Measurements from ENCODE around the gene NCAPG2. TPM values are rescaled to one million over a fixed set of nuclear protein-coding genes. Genes with fewer than 3 reads are reported as not detected.
"Not testable (repeated sequence)": the region's sequence is repeated elsewhere in the genome, so short reads cannot be mapped to it uniquely, and the experiment has no call there.

The NCAPG2 gene
- total RNA-seq, 2 donors from 2014 or later = 129 to 205 TPM

DNA sequence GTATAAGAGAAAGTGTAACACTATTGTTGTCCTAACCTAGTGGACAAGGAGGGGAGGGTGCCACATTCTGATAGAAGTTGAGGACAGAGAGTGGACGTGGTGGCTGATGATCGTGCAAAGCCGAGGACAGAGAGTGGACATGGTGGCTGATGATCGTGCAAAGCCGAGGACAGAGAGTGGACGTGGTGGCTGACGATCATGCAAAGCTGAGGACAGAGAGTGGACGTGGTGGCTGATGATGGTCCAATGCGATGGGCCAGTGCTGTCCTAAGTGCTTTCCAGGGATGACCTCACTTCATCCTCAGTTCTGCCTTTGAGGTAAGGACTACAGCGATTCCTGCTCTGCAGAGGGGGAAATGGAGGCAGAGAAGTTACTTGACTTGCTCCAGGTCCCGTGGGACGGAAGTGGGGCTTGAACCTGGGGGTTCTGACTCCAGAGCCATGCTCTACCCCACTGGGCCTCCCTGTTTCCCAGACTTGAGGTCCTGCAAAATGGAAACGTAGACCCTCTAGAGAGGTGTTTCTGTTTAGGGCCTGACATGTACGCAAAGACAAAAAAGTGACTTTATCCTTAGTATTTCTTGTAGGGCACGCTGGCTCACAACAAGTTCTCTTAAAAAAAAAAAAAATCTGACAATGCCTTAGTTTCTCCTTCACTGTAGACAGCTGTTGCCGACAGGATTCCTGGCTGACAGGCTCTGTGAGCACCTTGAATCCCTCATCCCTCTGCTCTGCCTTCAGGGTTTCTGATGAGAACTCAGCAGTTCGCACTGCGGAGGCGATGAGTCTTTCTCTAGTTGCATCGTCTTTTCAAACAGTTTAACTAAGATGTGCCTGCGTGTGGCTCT is 20.3 kb upstream of the NCAPG2 start:
- Mint-ChIP-seq H3K36me3 (peaks cover 0 to 4% of the 10 kb centered on the region in 2 donors), H3K27ac (no peak overlapping the region), H3K9me3 (peaks cover 0 to 3% of the 10 kb centered on the region in 2 donors)
- ATAC-seq (no peak), DNase-seq (ENCODE audit: low spot score in 2 of 2) (no peak)

DNA sequence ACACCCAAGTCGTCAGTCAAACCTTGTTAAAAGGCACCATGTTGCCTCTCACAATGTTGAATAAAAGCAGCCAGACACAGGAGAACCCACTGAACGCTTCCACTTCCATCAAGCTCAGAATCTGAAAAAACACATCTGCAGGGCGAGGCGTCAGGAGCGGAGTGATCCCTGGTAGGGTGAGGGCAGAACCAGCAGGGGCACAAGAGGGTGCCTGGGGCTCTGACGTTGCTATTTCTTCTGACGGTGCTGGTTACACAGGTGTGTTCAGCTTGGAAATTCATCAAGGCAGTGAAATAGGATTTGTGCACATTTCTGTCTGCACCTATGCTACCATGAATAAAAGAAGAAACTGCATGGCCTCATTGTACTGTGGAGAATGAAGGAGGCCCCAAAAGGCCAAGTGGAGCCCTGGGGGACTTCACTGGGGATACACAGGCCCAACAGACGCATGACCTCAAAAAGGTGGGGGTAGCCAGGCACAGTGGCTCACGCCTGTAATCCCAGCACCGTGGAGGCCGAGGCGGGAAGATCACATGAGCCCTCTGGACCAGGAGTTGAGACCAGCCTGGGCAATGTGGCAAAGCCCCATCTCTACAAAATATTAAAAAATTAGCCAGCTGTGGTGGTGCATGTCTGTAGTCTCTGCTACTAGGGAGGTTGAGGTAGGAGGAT is 19.2 kb upstream of the NCAPG2 start:
- Mint-ChIP-seq H3K36me3 (no peaks in the 10 kb centered on the region), H3K27ac (no peak overlapping the region), H3K9me3 (peaks cover 0 to 3% of the 10 kb centered on the region in 2 donors)
- DNase-seq (ENCODE audit: low spot score in 2 of 2) (no peak), ATAC-seq (peak in 1 of 2 donors; percentile 30)

DNA sequence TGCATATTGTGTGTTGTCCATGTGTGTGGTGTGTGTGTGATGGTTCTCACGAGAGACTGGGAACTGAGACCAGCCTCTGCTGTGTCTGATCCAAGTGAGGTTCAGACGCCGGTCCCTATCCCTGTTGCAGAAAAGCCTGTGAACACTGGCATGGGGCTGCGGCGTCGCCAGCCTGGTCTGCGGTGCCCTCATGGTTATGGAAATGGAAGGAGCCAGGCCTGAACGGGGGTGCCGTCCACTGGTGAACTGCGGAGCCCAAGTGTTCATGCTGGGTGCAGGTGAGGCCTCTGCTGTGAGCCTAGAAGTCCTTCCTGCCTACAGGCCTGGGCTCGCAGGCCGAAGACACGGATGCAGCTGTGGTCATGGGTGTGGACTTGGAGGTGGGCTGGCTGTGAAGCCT is 18.7 kb upstream of the NCAPG2 start:
- ATAC-seq (peak in 1 of 2 donors; percentile 16), DNase-seq (ENCODE audit: low spot score in 2 of 2) (no peak)
- Mint-ChIP-seq H3K27ac (no peak overlapping the region), H3K36me3 (no peaks in the 10 kb centered on the region), H3K9me3 (peaks cover 0 to 3% of the 10 kb centered on the region in 2 donors)

DNA sequence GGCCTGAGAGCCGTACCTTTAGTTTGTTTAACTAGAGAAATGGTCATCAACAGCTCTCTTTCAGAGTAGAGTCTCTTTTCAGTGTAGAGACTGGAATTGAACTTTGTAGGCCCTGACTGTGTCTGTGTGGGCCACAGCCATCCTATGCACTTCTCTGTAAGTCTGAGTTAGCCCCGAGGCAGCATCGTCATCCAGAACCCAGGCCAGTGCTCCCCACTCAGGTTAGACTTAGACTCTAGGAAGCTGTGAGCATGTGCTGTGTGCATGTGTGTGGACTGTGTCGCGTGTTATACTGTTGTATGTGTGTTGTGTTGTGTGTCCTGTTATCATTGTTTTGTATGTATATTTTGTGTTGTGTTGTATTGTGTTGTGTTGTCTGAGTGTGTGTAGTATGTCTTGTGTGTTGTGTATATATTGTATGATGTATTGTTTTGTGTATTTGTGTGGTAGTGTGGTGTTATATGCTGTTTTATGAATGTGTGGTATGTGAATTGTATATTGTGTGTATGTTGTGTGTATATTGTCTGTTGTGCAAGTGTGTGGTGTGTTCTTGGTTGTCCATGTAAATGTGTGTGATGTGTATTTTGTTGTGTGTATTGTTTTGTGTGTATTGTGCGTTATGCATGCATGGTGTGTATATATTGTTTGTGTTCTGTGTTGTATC is 18.1 kb upstream of the NCAPG2 start:
- peak in 1 of 2 donors; percentile 29 for ATAC-seq
- H3K9me3 Mint-ChIP-seq = peaks cover 0 to 3% of the 10 kb centered on the region in 2 donors
- H3K36me3 Mint-ChIP-seq = no peaks in the 10 kb centered on the region
- peak overlapping the region in 1 of 2 donors; percentile 9 for H3K27ac Mint-ChIP-seq
- no peak for DNase-seq (ENCODE audit: low spot score in 2 of 2)

DNA sequence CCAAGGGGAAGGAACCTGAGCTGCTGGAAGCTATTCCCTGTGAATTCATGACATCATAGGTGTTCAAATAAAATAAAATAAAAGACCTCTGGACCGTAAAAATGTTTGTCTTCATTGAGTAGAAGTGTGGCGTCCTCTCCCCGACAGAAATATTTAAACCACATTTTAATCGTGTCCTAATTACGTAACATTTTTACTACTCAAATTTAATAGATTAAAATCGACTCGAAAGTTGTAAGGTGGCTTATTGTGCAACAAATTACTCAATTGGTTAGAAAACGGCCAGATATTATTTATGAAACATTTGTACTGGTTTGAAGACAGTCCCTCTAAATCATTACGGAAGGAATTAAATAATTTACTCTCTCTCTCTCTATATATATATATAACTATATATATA is 15.5 kb upstream of the NCAPG2 start:
- ATAC-seq = no peak
- no peak for DNase-seq (ENCODE audit: low spot score in 2 of 2)
- no peak overlapping the region for H3K27ac Mint-ChIP-seq
- H3K36me3 Mint-ChIP-seq = no peaks in the 10 kb centered on the region
- H3K9me3 Mint-ChIP-seq = no peaks in the 10 kb centered on the region

DNA sequence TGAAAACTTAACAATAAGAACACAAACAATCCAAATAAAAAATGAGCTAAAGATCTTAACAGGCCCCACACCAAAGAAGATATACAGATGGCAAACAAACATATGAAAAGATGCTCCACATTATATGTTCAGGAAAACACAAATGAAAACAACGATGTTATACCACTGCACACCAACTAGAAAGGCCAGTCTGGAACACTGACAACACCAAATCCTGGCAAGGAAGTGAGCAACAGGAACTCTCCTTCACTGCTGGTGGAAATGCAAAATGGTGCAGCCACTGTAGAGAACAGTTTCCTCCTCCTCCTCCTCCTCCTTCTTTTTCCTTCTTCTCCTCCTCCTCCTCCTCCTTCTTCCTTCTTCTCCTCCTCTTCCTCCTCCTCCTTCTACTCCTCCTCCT is 12.2 kb upstream of the NCAPG2 start:
- Mint-ChIP-seq H3K36me3 (no peaks in the 10 kb centered on the region), H3K27ac (no peak overlapping the region), H3K9me3 (no peaks in the 10 kb centered on the region)
- no peak for DNase-seq (ENCODE audit: low spot score in 2 of 2)
- no peak for ATAC-seq

DNA sequence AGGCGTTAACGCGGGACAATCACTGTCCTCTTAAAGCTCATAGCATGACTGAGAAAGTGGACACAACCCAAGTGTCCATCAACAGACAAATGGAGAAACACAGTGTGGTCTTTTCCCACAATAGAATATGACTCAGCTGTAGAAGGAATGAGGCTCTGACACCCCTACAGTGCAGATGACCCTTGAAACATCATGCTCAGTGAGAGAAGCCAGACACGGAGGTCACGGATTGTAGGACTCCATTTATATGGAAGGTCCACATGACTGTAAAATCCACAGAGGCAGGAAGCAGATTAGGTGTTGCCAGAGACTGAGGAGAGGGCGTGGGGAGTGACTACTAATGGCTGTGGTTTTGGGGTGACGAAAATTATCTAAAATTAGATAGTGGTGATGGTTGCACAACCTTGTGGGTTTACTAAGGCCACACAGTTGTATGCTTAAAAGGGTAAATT is 6.1 kb upstream of the NCAPG2 start:
- Mint-ChIP-seq H3K9me3 (no peaks in the 10 kb centered on the region), H3K27ac (no peak overlapping the region), H3K36me3 (peaks cover 0 to 8% of the 10 kb centered on the region in 2 donors)
- ATAC-seq (peak in 1 of 2 donors; percentile 42), DNase-seq (ENCODE audit: low spot score in 2 of 2) (no peak)

DNA sequence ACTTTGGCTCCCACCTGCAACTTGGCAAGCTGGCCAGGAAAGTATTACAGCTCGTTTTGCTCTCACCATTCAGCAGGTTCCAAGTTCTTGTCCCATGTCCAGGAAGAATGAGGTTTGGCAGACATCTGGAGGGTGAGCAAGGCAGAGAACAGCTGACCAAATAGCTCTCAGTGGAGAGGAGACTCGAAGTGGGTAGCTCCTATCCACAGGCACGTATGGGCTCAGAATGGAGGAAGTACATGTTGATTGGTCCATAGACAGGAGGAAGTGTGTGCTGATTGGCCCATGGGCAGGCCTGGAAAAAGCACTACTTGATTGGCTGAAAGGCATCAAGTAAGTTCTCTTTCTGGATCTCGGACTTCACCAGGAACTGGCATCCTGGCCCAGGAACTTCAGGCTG is 3.0 kb upstream of the NCAPG2 start:
- DNase-seq (ENCODE audit: low spot score in 2 of 2) = no peak
- Mint-ChIP-seq H3K36me3 (peaks cover 10 to 20% of the 10 kb centered on the region in 2 donors), H3K9me3 (no peaks in the 10 kb centered on the region), H3K27ac (no peak overlapping the region)
- ATAC-seq = no peak

DNA sequence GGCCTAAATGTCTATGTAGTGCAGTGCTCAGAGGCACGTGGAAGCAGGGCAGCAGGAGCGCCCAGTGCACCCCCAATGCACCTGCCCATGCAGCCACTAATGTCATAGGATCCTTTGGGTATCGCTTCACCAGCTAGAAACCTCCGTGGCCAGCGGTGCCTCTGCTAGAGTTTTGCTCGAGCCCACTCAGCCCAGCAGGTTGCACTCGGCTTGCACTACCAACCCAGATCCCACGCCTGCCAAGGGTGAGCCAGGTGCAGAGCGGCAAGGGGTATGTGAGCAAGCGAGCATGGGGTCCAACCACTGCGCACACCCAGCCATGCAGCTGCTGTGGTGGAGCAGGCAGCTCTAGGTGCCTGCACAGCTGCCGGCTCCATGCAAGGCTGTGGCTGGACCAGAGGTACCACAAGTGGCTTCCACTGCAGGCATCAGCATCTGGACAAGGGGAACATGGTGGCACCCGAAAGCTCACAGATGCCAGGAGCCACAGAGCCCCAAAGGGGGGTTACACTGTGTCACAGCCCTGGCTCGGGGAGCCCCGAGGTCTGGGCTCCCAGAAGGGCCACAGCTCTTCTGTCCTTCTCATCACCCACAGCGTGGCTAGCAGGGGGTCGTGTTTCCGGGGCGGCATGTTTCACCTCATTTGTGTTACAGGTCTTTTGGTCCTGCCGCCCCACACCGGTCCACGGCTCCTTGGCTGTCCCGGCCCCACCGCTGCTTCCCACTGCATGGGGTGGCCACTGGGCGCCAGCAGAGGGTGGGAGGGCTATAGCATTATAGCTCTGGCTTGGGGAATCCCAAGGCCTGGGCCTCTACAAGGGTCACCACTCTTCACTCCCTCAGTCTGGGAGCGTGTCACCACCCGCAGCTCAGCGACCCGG is 2.3 kb upstream of the NCAPG2 start:
- ATAC-seq (no peak), DNase-seq (ENCODE audit: low spot score in 2 of 2) (no peak)
- Mint-ChIP-seq H3K36me3 (peaks cover 10 to 25% of the 10 kb centered on the region in 2 donors), H3K27ac (no peak overlapping the region), H3K9me3 (no peaks in the 10 kb centered on the region)

DNA sequence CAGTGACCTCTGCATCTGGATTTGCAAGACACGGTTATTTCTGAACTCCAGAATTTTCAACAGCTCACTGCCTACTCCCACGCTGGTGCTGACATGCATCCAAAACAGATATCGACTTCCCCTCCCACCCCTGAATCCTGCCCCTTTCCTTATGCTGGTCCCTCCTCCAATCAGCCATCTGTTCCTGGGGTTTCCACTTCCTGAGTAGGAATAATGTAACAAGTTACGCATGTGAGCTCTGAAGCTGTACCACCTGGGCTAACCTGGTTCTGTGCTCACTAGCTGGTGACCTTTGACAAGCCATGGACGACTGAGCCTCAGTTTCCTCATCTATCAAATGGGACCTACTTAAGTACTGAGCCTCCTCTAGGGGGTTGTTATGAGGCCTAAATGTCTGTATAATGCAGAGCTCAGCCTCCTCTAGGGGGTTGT is 1.7 kb upstream of the NCAPG2 start:
- peaks cover 15 to 31% of the 10 kb centered on the region in 2 donors for H3K36me3 Mint-ChIP-seq
- ATAC-seq (no peak), DNase-seq (ENCODE audit: low spot score in 2 of 2) (no peak)
- H3K9me3 Mint-ChIP-seq = no peaks in the 10 kb centered on the region
- no peak overlapping the region for H3K27ac Mint-ChIP-seq

DNA sequence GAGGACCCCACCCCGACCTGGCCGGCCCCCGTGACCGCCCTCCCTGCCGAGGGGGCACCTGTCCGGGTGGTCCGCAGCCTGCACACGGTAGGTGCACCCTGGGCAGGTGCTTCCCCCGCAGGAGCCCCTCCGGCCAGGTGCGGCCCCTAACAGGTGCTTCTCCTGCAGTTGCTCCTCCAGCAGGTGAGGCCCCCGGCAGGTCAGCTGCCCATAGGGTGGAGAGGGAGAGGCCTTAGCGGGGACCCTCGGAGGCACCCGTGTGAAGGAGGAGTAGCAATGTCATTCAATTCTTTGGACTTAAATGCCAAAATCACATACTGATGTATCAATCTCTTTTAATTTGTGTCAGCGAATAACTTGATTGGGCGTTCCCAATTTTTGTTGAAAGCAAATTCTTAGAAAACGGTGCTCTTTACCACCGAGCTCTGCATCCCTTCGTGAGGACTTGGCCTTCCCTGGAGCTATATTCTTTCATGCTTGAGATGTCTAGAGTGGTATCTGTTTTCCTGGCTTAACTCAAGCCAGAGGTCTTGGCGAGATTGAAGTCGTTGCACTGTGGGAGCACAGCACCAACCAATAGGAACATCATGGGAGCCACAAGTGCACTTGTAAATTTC is 738 bp upstream of the NCAPG2 start:
- ATAC-seq = no peak
- Mint-ChIP-seq H3K9me3 (no peaks in the 10 kb centered on the region), H3K36me3 (peaks cover 21 to 40% of the 10 kb centered on the region in 2 donors), H3K27ac (peak overlapping the region in 1 of 2 donors; percentile 93)
- DNase-seq (ENCODE audit: low spot score in 2 of 2) = no peak

DNA sequence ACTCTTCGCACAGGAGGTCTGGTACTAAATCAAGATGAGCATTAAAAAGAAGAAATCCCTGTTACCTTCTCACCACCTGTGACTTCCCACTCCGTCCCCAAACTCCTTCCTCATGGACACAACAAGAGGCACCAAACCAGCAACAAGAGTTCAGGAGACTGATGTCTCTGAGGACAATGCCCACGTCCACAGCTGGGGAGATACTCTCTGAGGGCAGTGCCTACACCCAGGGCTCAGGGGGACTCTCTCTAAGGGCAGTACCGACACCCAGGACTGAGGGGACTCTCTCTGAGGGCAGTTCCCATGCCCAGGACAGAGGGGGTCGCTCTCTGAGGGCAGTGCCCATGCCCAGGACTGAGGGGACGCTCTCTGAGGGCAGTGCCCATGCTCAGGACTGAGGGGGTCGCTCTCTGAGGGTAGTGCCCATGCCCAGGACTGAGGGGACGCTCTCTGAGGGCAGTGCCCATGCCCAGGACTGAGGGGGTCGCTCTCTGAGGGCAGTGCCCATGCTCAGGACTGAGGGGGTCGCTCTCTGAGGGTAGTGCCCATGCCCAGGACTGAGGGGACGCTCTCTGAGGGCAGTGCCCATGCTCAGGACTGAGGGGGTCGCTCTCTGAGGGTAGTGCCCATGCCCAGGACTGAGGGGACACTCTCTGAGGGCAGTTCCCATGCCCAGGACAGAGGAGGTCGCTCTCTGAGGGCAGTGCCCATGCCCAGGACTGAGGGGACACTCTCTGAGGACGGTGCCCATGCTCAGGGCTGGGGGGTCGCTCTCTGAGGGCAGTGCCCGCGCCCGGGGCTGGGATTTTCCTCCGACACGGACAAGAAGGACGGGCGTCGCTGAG is 703 bp downstream of the NCAPG2 start:
- not testable (repeated sequence) for DNase-seq (ENCODE audit: low spot score in 2 of 2); ATAC-seq; H3K9me3 Mint-ChIP-seq
- peak overlapping the region; percentile 93 to 96 for H3K27ac Mint-ChIP-seq
- H3K36me3 Mint-ChIP-seq = peaks cover 26 to 49% of the 10 kb centered on the region in 2 donors

DNA sequence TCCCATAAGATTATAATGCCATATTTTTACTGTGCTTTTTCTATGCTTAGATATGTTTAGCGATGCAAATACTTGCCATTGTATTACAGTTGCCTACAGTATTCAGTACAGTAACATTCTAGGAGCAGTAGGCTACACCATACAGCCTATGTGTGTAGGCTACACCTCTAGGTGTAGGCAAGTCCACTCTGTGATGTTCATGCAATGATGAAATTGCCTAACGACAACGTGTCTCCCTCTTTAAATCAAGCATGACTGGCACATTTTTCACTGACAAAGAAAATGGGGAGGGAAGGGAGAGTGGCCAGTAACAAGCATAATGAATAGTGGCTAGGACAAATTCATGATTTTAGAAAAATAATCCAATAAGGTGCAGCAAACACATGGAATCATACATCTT is 1.7 kb downstream of the NCAPG2 start:
- Mint-ChIP-seq H3K27ac (peak overlapping the region; percentile 88 to 93), H3K36me3 (peaks cover 28 to 52% of the 10 kb centered on the region in 2 donors), H3K9me3 (no peaks in the 10 kb centered on the region)
- no peak for ATAC-seq
- no peak for DNase-seq (ENCODE audit: low spot score in 2 of 2)

DNA sequence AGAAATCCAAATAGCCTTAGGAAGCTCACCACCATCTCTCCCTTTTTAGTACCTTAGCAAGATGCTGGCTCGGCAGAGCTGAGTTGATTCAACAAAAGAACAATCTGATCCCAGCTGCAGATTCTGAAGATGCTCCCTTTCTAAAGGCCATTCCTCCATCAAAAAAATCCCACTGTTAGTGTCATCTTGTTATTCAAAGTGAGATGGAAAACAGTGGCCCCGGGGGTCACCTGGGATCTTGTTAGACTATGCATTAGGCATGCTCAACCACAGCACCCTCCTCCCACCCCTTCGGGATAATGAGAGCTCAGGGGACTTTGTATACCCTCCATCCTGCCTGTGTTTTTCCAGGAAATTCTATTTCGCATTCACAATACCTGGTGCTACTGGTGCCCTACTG is 2.4 kb downstream of the NCAPG2 start:
- DNase-seq (ENCODE audit: low spot score in 2 of 2) (no peak), ATAC-seq (no peak)
- Mint-ChIP-seq H3K27ac (no peak overlapping the region), H3K9me3 (no peaks in the 10 kb centered on the region), H3K36me3 (peaks cover 28 to 50% of the 10 kb centered on the region in 2 donors)

DNA sequence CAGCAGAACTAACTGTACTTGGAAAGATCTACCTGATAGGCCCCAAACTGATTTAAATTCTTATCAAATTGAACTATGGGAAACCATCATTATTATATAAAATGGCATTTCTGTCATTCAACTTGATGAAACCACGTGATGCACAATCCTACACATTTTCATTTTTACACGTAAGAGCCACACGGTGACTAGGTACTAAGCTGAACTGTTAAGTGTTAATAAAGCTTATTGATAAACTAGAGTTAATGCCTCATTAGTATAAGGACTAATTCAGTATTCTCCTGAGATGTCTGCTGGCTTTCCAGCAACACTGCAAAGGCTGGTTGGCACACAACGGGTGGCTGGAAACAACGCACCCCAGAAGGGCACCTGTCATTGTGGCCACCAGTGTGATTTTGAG is 4.6 kb downstream of the NCAPG2 start:
- H3K36me3 Mint-ChIP-seq = peaks cover 31 to 69% of the 10 kb centered on the region in 2 donors
- no peak overlapping the region for H3K27ac Mint-ChIP-seq
- H3K9me3 Mint-ChIP-seq = no peaks in the 10 kb centered on the region
- ATAC-seq = no peak
- no peak for DNase-seq (ENCODE audit: low spot score in 2 of 2)
